GM12864 (cell line): ENCODE measurements around the gene CACNA1E.

Source experiments
- DNase-seq: peaks from one replicate; pipeline ENCODE4 v3.0.0-alpha.2; 2011; ENCODE audit warnings: low read depth
- H3K4me3 ChIP-seq: 2 replicates; pipeline ENCODE4 v1.5.1; 2011; ENCODE audit warnings: mild to moderate bottlenecking, low read depth, low read length, control low read depth
- TF ChIP-seq, protein P1 (sequence below): IDR thresholded peaks from 2 replicates; pipeline ENCODE4 v1.5.1; 2011; ENCODE audit warnings: low read depth, mild to moderate bottlenecking, moderate library complexity, low read length, control low read depth, inconsistent platforms; ENCODE audit errors: missing control alignments

The CACNA1E gene

DNA sequence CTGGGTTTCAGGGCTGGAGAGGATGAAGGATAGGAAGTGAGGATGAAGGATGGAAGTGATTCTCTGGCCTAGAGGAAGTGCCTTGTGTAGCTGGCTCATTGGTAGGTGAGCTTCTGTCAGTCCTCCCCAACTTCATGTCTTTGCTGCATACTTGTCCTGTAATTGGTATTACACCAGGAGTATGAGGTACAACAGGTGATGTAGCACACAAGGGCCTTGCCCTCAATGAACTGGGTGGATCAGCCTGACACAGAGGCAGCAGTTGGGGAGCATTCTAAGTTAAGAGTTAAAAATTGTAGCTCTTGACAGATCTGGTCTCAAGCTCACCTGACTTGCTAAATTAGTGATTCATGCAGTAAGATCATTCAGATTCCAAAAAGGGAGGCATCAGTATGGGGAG is 37.9 kb upstream of the CACNA1E start:
- TF ChIP-seq, protein P1, sequence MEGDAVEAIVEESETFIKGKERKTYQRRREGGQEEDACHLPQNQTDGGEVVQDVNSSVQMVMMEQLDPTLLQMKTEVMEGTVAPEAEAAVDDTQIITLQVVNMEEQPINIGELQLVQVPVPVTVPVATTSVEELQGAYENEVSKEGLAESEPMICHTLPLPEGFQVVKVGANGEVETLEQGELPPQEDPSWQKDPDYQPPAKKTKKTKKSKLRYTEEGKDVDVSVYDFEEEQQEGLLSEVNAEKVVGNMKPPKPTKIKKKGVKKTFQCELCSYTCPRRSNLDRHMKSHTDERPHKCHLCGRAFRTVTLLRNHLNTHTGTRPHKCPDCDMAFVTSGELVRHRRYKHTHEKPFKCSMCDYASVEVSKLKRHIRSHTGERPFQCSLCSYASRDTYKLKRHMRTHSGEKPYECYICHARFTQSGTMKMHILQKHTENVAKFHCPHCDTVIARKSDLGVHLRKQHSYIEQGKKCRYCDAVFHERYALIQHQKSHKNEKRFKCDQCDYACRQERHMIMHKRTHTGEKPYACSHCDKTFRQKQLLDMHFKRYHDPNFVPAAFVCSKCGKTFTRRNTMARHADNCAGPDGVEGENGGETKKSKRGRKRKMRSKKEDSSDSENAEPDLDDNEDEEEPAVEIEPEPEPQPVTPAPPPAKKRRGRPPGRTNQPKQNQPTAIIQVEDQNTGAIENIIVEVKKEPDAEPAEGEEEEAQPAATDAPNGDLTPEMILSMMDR: no peak
- no peak for DNase-seq
- H3K4me3 ChIP-seq: no peak overlapping the region

- DNase-seq: no peak
- TF ChIP-seq, protein P1: no peak
- H3K4me3 ChIP-seq: no peak overlapping the region
Measured at GRCh38 chr1:181448461-181448860, 34.9 kb upstream of the CACNA1E start.

GRCh38 chr1:181451661-181452230 is 31.6 kb upstream of the CACNA1E start:
- DNase-seq: no peak
- TF ChIP-seq, protein P1: no peak
- no peak overlapping the region for H3K4me3 ChIP-seq

DNA sequence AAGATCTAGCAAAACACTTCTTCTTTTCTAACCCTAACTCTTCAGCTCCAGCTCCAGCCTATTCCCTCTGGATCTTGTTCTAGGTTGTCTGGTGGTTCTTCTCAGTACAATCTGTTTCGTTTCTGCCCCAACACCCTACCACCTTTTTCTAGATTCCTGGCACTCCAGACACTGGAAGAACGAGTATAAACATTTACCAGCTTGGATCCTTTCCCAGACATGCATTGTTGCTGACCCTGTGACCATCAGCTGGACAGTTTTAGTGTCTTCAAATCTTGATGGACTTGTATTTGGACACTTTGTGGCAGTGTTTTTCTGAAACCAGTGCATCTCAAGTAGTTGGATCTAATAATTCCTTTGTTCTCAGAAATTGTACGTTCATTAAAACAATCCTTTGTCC is 30.6 kb upstream of the CACNA1E start:
- H3K4me3 ChIP-seq: no peak overlapping the region
- TF ChIP-seq, protein P1: no peak
- no peak for DNase-seq

GRCh38 chr1:181453541-181454201 is 29.6 kb upstream of the CACNA1E start:
- no peak overlapping the region for H3K4me3 ChIP-seq
- DNase-seq: no peak
- TF ChIP-seq, protein P1: no peak

DNA sequence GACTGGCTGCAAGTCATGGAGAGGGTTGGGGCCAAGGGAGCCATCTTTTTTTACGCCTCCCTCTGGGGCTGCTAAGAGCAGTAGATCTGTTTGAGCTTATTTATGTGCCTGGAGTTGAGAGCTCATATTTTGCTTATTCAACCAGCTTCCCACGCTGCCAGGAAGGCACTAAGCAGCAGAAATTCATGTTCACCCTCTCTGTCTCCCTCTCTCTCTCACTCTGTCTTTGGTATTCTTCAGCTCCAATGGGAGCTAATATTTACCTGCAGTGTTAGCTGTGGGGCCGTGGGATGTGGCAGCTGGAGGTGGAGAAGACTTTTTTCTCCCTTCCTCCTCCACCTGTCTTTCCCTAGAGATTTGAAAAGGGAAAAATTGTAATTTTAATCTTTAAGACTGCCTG is 26.8 kb upstream of the CACNA1E start:
- TF ChIP-seq, protein P1: no peak
- no peak for DNase-seq
- no peak overlapping the region for H3K4me3 ChIP-seq

GRCh38 chr1:181458419-181458818 is 24.9 kb upstream of the CACNA1E start:
- DNase-seq: no peak
- H3K4me3 ChIP-seq: no peak overlapping the region
- TF ChIP-seq, protein P1: no peak
